ENCODE results near the gene SOCS7. TPM values are rescaled to one million over a fixed set of nuclear protein-coding genes. Genes with fewer than 3 reads are reported as not detected.
"Not testable (repeated sequence)": the region's sequence is repeated elsewhere in the genome, so short reads cannot be mapped to it uniquely, and the experiment has no call there.

SOCS7 gene
- total RNA-seq, 2 experiments from 2014 or later = 14.1 to 15.0 TPM

DNA sequence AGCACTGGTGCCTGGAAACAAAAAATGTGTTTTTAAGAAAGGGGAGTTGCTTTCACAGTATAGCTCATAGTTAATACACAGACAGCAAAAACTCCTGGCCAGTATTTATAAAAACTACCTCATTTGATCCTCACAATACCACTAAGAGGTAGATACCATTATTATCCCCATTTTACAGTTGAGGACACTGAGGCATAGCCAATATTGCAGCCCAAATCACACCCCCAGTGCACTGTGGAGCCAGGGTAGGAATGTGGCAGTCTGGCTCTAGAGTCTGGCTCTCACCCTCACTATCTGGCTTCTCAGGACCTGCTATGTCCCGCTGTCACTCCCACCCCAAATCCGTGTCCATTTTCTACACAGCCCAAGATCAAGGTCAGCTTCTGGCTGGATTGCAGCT lies 79.2 kb downstream of the SOCS7 start:
- no peaks in the 10 kb centered on the region for H3K36me3 Mint-ChIP-seq (ENCODE audit: low read depth)
- H3K27me3 Mint-ChIP-seq = peaks cover 35% of the 10 kb centered on the region
- CTCF ChIA-PET = no interaction called here
- peaks cover 7% of the 10 kb centered on the region for H3K4me1 Mint-ChIP-seq
- no peaks in the 10 kb centered on the region for H3K9me3 Mint-ChIP-seq
- POLR2A ChIA-PET = no interaction called here
- H3K27ac Mint-ChIP-seq = no peak overlapping the region
- DNase-seq = no peak
- H3K4me3 Mint-ChIP-seq = no peak overlapping the region

DNA sequence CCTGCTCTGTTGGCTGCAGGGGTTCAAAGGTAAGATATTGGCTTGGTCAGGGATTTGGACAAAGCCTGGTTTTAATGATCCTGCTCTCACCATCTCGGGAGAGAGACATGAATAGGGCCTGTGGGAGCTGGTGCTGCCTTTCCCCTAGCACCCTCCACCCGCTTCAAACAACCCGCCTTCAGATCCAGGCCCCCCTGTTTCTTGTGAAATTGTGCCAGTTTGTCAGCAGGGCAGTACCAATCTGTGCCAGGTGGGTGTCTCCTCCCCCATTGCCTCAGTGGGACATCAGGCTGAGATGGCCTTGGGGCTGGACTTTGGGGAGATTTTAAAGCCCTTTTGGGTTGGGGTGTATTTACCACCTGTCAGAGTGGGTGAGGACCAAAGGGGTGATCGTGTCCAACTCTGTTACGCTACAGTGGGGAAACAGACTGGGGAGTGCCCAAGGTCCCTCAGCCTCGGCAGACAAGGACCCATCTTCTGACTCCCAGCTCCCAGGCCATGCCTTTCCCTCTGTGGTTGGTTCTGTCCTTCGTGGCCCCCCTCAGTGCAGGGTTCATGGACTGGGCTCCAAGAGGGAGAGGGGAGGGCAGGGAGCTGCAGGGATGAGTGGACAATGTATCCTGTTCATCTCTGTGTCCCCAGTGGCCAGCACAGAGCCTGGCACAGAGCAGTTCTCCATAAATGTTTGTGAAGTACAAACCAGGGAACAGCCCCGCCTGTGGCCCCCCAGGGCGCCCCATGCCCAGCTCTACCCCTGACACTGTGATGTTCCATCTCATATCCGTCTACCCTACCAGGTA lies 79.9 kb downstream of the SOCS7 start:
- Mint-ChIP-seq H3K36me3 (ENCODE audit: low read depth) (no peaks in the 10 kb centered on the region), H3K4me1 (peaks cover 7% of the 10 kb centered on the region), H3K4me3 (no peak overlapping the region), H3K9me3 (no peaks in the 10 kb centered on the region), H3K27ac (no peak overlapping the region), H3K27me3 (peaks cover 35% of the 10 kb centered on the region)
- DNase-seq = no peak
- POLR2A ChIA-PET = interaction anchor here (0.5 kb wide), 1 partner anchor 1066 kb away, joined by 3 read pairs; no protein-coding TSS in a partner anchor
- CTCF ChIA-PET = interaction anchor here (1.3 kb wide), 1 partner anchor 9 kb away, joined by 5 read pairs; no protein-coding TSS in a partner anchor

- DNase-seq = no peak
- no peak overlapping the region for H3K4me3 Mint-ChIP-seq
- ChIA-PET POLR2A (no interaction called here), CTCF (interaction anchor here (1.1 kb wide), 2 partner anchors 10 kb away, joined by 3 read pairs; no protein-coding TSS in a partner anchor)
- peaks cover 25% of the 10 kb centered on the region for H3K27me3 Mint-ChIP-seq
- no peak overlapping the region for H3K27ac Mint-ChIP-seq
- peaks cover 3% of the 10 kb centered on the region for H3K4me1 Mint-ChIP-seq
- H3K9me3 Mint-ChIP-seq = no peaks in the 10 kb centered on the region
- no peaks in the 10 kb centered on the region for H3K36me3 Mint-ChIP-seq (ENCODE audit: low read depth)
Measured at GRCh38 chr17:38434178-38434665, 82.6 kb downstream of the SOCS7 start.

DNA sequence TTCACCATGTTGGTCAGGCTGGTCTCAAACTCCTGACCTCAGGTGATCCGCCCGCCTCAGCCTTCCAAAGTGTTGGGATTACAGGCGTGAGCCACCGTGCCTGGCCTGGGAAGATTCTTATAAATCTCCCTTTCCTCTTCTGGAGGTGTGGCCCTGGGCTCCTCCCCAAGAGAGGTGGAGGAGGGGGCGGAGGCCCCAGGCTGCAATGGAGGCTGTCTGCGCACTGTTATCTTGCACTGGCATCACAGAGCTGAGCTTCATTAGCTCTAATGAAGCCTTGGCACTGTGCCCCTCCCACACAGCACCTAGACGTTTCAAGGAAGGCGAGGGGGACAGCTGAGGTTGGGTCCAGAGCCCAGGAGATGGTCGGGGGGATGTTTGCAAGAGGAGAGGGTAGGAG lies 84.2 kb downstream of the SOCS7 start:
- H3K4me3 Mint-ChIP-seq = no peak overlapping the region
- H3K4me1 Mint-ChIP-seq = no peaks in the 10 kb centered on the region
- DNase-seq = no peak
- CTCF ChIA-PET = no interaction called here
- no peaks in the 10 kb centered on the region for H3K9me3 Mint-ChIP-seq
- POLR2A ChIA-PET = no interaction called here
- no peaks in the 10 kb centered on the region for H3K36me3 Mint-ChIP-seq (ENCODE audit: low read depth)
- H3K27ac Mint-ChIP-seq = no peak overlapping the region
- peaks cover 14% of the 10 kb centered on the region for H3K27me3 Mint-ChIP-seq

GRCh38 chr17:38436386-38436785 lies 84.7 kb downstream of the SOCS7 start:
- CTCF ChIA-PET = no interaction called here
- H3K36me3 Mint-ChIP-seq (ENCODE audit: low read depth) = no peaks in the 10 kb centered on the region
- peaks cover 10% of the 10 kb centered on the region for H3K27me3 Mint-ChIP-seq
- no peaks in the 10 kb centered on the region for H3K9me3 Mint-ChIP-seq
- H3K4me1 Mint-ChIP-seq = no peaks in the 10 kb centered on the region
- no peak for DNase-seq
- no peak overlapping the region for H3K27ac Mint-ChIP-seq
- POLR2A ChIA-PET = no interaction called here
- H3K4me3 Mint-ChIP-seq = no peak overlapping the region

GRCh38 chr17:38437313-38437712 lies 85.7 kb downstream of the SOCS7 start:
- POLR2A ChIA-PET; H3K9me3 Mint-ChIP-seq; H3K27me3 Mint-ChIP-seq; CTCF ChIA-PET; H3K36me3 Mint-ChIP-seq (ENCODE audit: low read depth); DNase-seq; H3K4me1 Mint-ChIP-seq; H3K27ac Mint-ChIP-seq; H3K4me3 Mint-ChIP-seq: not testable (repeated sequence)

GRCh38 chr17:38439436-38439835 lies 87.8 kb downstream of the SOCS7 start:
- Mint-ChIP-seq H3K27ac (no peak overlapping the region), H3K9me3 (no peaks in the 10 kb centered on the region), H3K4me3 (no peak overlapping the region), H3K36me3 (ENCODE audit: low read depth) (no peaks in the 10 kb centered on the region), H3K27me3 (peaks cover 10% of the 10 kb centered on the region), H3K4me1 (no peaks in the 10 kb centered on the region)
- CTCF ChIA-PET = interaction anchor here (0.9 to 1.1 kb wide), 2 partner anchors 16 to 25 kb away, joined by 3 to 5 read pairs; no protein-coding TSS in a partner anchor
- DNase-seq = no peak
- POLR2A ChIA-PET = no interaction called here

DNA sequence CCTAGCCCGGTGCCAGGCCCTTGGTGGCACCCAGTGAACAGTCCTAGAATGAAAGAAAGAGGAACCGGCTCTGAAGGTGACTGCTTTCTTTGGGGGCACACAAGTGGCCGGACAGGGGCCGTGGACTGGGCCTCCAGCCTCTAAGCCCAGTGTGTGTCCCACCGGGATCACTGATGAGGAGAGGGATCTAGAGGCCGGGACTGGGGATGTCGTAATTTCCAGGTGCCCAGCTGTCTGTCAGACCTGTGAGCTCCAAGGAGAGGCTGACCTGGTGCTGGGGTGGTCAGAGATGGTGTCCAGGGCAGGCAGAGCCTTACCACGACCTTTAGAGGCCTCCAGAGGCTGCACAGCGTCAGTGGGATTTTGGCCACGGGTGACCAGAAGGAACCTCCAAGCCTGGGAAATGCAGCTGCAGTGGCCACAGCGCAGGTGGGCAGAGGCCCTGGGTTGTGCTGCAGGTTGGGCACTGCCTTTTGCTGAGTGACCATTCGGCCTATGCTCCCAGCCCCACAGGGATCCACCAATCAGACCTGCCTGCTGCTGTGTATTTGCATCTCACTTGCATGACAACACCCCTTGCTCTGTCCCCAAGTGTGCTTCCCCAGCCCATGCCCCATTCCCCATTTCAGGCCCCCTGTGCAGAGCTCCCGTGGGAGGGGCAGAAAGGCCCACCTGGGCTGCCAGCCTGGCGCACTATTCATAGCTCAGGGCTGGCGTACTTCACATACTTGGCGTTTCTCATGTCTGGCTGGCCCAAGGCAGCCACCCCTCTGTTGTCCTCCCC lies 89.2 kb downstream of the SOCS7 start:
- Mint-ChIP-seq H3K27me3 (peaks cover 10% of the 10 kb centered on the region), H3K27ac (no peak overlapping the region), H3K4me3 (no peak overlapping the region), H3K36me3 (ENCODE audit: low read depth) (no peaks in the 10 kb centered on the region), H3K9me3 (no peaks in the 10 kb centered on the region), H3K4me1 (no peaks in the 10 kb centered on the region)
- ChIA-PET CTCF (no interaction called here), POLR2A (no interaction called here)
- no peak for DNase-seq

DNA sequence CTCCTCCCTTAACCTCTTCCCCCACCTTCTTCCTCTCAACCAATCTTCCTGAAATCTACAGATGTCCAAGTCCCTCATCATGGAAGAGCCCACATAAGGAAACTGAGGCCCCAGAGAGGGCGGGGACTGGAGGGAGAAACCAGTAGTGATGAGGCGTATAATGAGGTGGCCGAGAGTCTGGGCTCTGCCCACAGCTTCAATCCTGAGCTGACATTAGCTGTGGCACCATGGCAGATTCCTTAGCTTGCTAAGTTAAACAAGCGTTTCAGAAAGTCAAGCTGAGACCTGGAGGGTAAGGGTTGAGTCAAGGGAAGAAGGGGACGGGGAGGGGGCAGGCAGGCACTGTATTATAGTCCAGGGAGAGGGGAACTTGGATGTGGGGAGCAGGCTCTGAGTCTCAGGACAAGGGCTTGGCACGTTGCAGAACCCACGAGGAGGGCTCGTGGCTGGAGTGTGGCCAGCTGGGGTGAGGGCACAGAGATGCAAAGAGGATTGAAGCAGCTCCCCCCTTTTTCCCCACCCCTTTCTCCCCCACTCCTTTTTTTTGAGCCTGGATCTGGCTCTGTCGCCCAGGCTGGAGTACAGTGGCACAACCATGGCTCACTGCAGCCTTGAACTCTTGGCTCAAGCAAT lies 89.9 kb downstream of the SOCS7 start:
- H3K9me3 Mint-ChIP-seq = no peaks in the 10 kb centered on the region
- no peaks in the 10 kb centered on the region for H3K4me1 Mint-ChIP-seq
- no peaks in the 10 kb centered on the region for H3K36me3 Mint-ChIP-seq (ENCODE audit: low read depth)
- H3K27ac Mint-ChIP-seq = no peak overlapping the region
- CTCF ChIA-PET = interaction anchor here (1.5 kb wide), 1 partner anchor 44 kb away, joined by 4 read pairs; no protein-coding TSS in a partner anchor
- peaks cover 10% of the 10 kb centered on the region for H3K27me3 Mint-ChIP-seq
- POLR2A ChIA-PET = no interaction called here
- no peak overlapping the region for H3K4me3 Mint-ChIP-seq
- no peak for DNase-seq

DNA sequence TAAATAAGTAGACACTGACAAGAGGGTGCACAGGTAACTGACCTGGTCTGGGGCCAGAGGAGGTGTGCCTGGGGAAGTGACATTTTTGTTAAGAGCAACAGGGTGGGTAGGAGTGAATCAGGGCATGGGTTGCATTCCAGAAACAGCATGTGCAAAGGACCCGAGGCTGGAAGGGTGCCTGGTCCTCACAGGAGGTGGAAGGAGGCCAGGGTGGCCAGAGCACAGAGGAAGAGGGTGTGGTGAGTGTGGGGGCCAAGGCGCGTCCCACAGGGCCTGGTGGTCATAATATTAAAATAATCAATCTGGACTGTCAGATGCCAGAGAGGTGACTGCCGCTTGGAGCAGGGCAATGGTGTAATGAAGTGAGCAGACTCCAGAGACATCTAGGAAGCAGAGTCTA lies 90.9 kb downstream of the SOCS7 start:
- POLR2A ChIA-PET = no interaction called here

DNA sequence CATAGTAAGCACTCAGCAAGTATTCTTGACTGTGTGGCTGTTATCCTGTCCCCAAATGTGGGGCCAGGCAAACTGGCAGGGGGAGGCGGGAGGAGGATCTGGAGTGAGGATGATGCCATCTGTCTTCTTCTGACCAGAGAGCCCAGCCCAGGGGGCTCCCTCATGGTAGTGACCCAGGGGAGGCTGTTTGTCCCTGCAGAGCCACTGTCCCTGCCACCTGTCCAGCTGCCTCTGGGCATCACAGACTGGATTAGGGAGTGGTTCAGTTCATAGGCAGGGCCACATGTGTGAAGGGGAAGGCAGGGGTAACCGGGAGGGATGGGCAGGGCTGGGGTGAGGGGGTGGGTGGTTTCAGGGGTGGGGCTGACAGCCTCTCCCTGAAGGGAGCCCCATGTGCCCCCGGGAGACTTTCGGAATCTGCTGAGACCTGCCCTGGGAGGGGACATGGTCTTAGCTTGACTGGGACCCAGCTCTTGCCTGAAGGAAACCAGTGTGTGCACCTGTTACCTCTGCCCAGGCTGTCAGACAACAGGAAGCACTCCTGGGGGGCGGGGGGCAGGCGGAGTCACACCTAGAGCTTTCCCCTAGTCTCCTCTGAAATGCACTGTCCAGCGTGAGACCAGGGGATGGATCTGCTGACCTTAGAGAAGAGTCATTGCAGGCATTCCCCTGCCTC lies 91.8 kb downstream of the SOCS7 start:
- no peak for DNase-seq
- Mint-ChIP-seq H3K9me3 (no peaks in the 10 kb centered on the region), H3K27me3 (peaks cover 10% of the 10 kb centered on the region), H3K4me3 (no peak overlapping the region), H3K36me3 (ENCODE audit: low read depth) (no peaks in the 10 kb centered on the region), H3K4me1 (no peaks in the 10 kb centered on the region), H3K27ac (no peak overlapping the region)
- POLR2A ChIA-PET = no interaction called here
- CTCF ChIA-PET = interaction anchor here (1.1 to 1.6 kb wide), 2 partner anchors 9 to 20 kb away, joined by 3 to 4 read pairs; no protein-coding TSS in a partner anchor

More for the DNA sequence above, 90.9 kb downstream of the SOCS7 start:
- CTCF ChIA-PET = interaction anchor here (1.1 to 1.5 kb wide), 2 partner anchors 19 to 43 kb away, joined by 4 read pairs; no protein-coding TSS in a partner anchor
- Mint-ChIP-seq H3K4me3 (no peak overlapping the region), H3K27ac (no peak overlapping the region), H3K4me1 (no peaks in the 10 kb centered on the region), H3K9me3 (no peaks in the 10 kb centered on the region), H3K27me3 (peaks cover 10% of the 10 kb centered on the region), H3K36me3 (ENCODE audit: low read depth) (no peaks in the 10 kb centered on the region)
- DNase-seq = no peak

- no peak overlapping the region for H3K27ac Mint-ChIP-seq
- POLR2A ChIA-PET = no interaction called here
- no peaks in the 10 kb centered on the region for H3K9me3 Mint-ChIP-seq
- no peak overlapping the region for H3K4me3 Mint-ChIP-seq
- peaks cover 8% of the 10 kb centered on the region for H3K27me3 Mint-ChIP-seq
- H3K4me1 Mint-ChIP-seq = no peaks in the 10 kb centered on the region
- CTCF ChIA-PET = interaction anchor here (1.6 kb wide), 1 partner anchor 10 kb away, joined by 3 read pairs; no protein-coding TSS in a partner anchor
- DNase-seq = peak; percentile 56
- H3K36me3 Mint-ChIP-seq (ENCODE audit: low read depth) = no peaks in the 10 kb centered on the region
Measured at GRCh38 chr17:38444151-38444550, 92.5 kb downstream of the SOCS7 start.

Data from activated CD4-positive, alpha-beta memory T cell treated with anti-CD3 and anti-CD28 coated beads, Interleukin-2, amount 10 ng/mL, durations not matched to agents 7 days and 5 days (primary cell).